Uterus (tissue), 4 donors: ENCODE results near the gene RSRP1. TPM values are rescaled to one million over a fixed set of nuclear protein-coding genes. Genes with fewer than 3 reads are reported as not detected.

Experiments
- DNase-seq, 2 donors: peaks; one replicate each; pipeline ENCODE4 v3.0.0-alpha.2; 2019 to 2020
- H3K27ac ChIP-seq, 2 donors: fragments of 200-600 bp; sonication (generic); 1 replicate in 1 of 2; 2 replicates in 1 of 2; pipeline ENCODE4 v1.5.1; 2016 to 2018
- H3K27me3 ChIP-seq, 2 donors: fragments of 200-600 bp; sonication (generic); one replicate each; pipeline ENCODE4 v1.5.1; 2018 to 2019; ENCODE audit warnings: control low read depth in 1 of 2
- H3K36me3 ChIP-seq, 2 donors: fragments of 200-600 bp; sonication (generic); one replicate each; pipeline ENCODE4 v1.5.1; 2019; ENCODE audit warnings: control low read depth in 1 of 2
- H3K4me1 ChIP-seq, 2 donors: fragments of 200-600 bp; sonication (generic); one replicate each; pipeline ENCODE4 v1.5.1; 2018 to 2019; ENCODE audit warnings: control low read depth in 1 of 2
- H3K4me3 ChIP-seq, 2 donors: fragments of 200-600 bp; sonication (generic); 1 replicate in 1 of 2; 2 replicates in 1 of 2; pipeline ENCODE4 v1.5.1; 2018 to 2019; ENCODE audit warnings: mild to moderate bottlenecking in 1 of 2
- H3K9me3 ChIP-seq, 2 donors: fragments of 200-600 bp; sonication (generic); one replicate each; pipeline ENCODE4 v1.5.1; 2019; ENCODE audit warnings: control low read depth in 1 of 2
- POLR2A ChIP-seq, 2 donors: fragments of 450-650 bp; IDR thresholded peaks; one replicate each; pipeline ENCODE4 v1.6.1; 2016; ENCODE audit warnings: antibody characterized with exemption in 2 of 2, mild to moderate bottlenecking in 1 of 2, moderate library complexity in 1 of 2
- intact Hi-C: fragments of 100-400 bp; cut with DNase I; formaldehyde crosslinking; loops from one replicate; pipeline ENCODE4 v1.15.1; 2023; ENCODE audit warnings: low total_unique reads
- total RNA-seq, 4 donors: library from RNA; depleted of rRNA in 3 of 4; stranded (reverse); fragments of >200 nt in 3 of 4; gene quantifications; one replicate each; pipeline versions ENCODE4 v1.1.0 to v1.2.4, GENCODE V29; 2014 to 2023
- TF ChIP-seq, protein P1 (sequence below), 4 experiments: fragments of 200-600 bp in 2 of 4; fragments of 450-650 bp in 2 of 4; sonication (generic) in 2 of 4; IDR thresholded peaks; one replicate each; pipeline ENCODE4 v1.5.1; 2016 to 2019; ENCODE audit warnings: antibody characterized with exemption in 4 of 4, mild to moderate bottlenecking in 2 of 4, moderate library complexity in 1 of 4
- donor health status: DM: yes; HTN: yes; CAD: no.

The RSRP1 gene
- total RNA-seq, 4 donors from 2014 or later: 103 to 232 (median 141) TPM

DNA sequence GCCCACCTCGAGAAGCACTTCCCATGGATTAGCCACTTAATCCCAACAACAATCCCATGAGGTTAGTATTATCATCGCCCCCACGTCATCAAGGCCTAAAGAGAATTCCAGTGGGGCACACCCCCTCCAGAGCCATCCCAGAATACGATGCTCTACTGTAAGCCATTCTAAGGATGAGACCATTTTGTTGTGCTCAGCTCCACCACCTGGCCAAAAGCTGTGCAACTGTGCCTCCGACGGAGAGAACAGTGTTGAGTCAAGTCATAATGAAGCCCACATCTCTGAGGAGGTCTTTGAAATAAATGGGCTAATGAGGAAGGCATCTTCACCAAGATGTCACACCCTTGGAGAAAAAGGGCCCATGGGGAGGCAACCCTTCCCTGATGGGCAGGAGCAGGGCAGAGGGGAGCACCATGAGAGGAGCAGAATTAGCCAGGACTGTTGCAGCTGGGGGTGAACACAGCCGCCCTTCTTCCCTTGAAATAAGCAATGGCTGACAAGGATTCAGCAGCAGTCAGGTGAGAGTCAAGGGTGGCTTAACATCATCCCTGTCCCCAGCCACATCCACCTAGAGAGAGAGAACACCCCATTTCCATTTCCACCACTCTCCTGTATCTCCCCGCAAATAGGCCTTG is 29.5 kb downstream of the RSRP1 start:
- DNase-seq: no peak

DNA sequence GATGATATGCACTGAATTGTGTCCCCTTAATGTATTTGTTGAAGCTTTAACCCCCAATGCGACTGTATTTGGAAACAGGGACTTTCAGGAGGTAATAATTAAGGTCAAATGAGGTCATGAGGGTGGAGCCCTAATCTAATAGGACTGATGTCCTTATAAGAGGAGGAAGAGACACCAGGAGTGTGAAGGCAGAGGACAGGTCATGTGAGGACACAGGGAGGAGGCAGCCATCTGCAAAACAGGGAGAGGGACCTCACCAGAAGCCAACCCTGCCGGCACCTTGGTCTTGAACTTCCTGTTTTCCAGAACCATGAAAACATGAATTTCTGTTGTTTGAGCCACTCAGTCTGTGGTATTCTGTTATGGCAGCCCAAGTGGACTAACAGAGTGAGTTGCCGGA is 30.2 kb downstream of the RSRP1 start:
- H3K27me3 ChIP-seq: no peaks in the 10 kb centered on the region
- H3K9me3 ChIP-seq: no peaks in the 10 kb centered on the region
- TF ChIP-seq, protein P1, sequence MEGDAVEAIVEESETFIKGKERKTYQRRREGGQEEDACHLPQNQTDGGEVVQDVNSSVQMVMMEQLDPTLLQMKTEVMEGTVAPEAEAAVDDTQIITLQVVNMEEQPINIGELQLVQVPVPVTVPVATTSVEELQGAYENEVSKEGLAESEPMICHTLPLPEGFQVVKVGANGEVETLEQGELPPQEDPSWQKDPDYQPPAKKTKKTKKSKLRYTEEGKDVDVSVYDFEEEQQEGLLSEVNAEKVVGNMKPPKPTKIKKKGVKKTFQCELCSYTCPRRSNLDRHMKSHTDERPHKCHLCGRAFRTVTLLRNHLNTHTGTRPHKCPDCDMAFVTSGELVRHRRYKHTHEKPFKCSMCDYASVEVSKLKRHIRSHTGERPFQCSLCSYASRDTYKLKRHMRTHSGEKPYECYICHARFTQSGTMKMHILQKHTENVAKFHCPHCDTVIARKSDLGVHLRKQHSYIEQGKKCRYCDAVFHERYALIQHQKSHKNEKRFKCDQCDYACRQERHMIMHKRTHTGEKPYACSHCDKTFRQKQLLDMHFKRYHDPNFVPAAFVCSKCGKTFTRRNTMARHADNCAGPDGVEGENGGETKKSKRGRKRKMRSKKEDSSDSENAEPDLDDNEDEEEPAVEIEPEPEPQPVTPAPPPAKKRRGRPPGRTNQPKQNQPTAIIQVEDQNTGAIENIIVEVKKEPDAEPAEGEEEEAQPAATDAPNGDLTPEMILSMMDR (IDR thresholded peaks at IDR 0.05): no peak
- no peak for TF ChIP-seq POLR2A (IDR thresholded peaks at IDR 0.05)
- H3K4me1 ChIP-seq: no peaks in the 10 kb centered on the region
- no peak overlapping the region for H3K4me3 ChIP-seq
- intact Hi-C loops: no loop called here
- no peak overlapping the region for H3K27ac ChIP-seq
- DNase-seq: no peak
- no peaks in the 10 kb centered on the region for H3K36me3 ChIP-seq

More for the DNA sequence above, 29.5 kb downstream of the RSRP1 start:
- no peak overlapping the region for H3K4me3 ChIP-seq
- no peaks in the 10 kb centered on the region for H3K27me3 ChIP-seq
- intact Hi-C loops: no loop called here
- no peaks in the 10 kb centered on the region for H3K9me3 ChIP-seq
- no peaks in the 10 kb centered on the region for H3K4me1 ChIP-seq
- no peaks in the 10 kb centered on the region for H3K36me3 ChIP-seq
- H3K27ac ChIP-seq: no peak overlapping the region
- TF ChIP-seq, protein P1 (IDR thresholded peaks at IDR 0.05): no peak
- TF ChIP-seq POLR2A (IDR thresholded peaks at IDR 0.05): no peak

DNA sequence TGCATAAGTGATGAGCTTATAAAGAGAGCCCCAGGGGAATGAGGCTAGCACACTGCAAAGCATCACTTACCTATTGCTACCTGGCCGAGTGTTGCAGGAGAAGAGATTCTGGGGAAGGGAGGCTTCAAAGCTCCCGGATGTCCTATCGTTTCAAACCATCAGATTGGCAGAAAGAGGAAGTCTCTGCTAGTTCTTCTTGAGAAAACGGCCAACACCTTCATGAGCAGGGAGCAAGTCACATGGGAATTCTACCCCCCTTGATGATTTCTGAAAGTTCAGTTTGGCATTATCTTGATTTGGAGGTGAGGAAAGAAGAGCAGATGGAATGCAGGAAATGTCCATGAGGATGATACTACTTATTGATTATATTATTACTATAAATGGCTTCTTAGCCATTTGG is 31.1 kb downstream of the RSRP1 start:
- intact Hi-C loops: no loop called here
- no peaks in the 10 kb centered on the region for H3K9me3 ChIP-seq
- no peaks in the 10 kb centered on the region for H3K36me3 ChIP-seq
- no peaks in the 10 kb centered on the region for H3K27me3 ChIP-seq
- H3K4me3 ChIP-seq: no peak overlapping the region
- H3K4me1 ChIP-seq: no peaks in the 10 kb centered on the region
- no peak for DNase-seq
- H3K27ac ChIP-seq: no peak overlapping the region
- no peak for TF ChIP-seq POLR2A (IDR thresholded peaks at IDR 0.05)
- TF ChIP-seq, protein P1 (IDR thresholded peaks at IDR 0.05): no peak

GRCh38 chr1:25212725-25213124 is 34.5 kb downstream of the RSRP1 start:
- Histone ChIP-seq H3K4me1 (no peaks in the 10 kb centered on the region), H3K36me3 (no peaks in the 10 kb centered on the region), H3K27me3 (no peaks in the 10 kb centered on the region), H3K9me3 (no peaks in the 10 kb centered on the region), H3K27ac (no peak overlapping the region), H3K4me3 (no peak overlapping the region)
- intact Hi-C loops: no loop called here
- TF ChIP-seq, protein P1 (IDR thresholded peaks at IDR 0.05): no peak
- no peak for TF ChIP-seq POLR2A (IDR thresholded peaks at IDR 0.05)
- DNase-seq: no peak

DNA sequence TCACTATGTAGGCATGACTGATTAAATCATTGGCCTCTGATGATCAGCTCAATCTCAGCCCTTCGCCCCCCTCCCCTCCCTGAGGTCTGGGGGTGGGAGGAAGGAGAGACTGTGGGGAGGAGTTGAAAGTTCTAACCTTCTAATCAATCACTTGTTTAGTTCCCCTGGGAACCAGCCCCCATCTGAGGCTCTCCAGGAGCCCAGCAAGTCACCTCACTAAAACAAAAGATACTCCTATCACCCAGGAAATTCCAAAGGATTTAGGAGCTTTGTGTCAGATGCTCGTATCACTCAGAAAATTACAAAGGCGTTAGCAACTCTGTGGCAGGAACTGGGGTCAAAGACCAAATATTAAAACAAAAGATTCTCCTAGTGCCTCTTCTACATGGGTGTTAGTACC is 36.5 kb downstream of the RSRP1 start:
- H3K36me3 ChIP-seq: no peaks in the 10 kb centered on the region
- DNase-seq: no peak
- TF ChIP-seq, protein P1 (IDR thresholded peaks at IDR 0.05): no peak
- no peak for TF ChIP-seq POLR2A (IDR thresholded peaks at IDR 0.05)
- H3K4me1 ChIP-seq: no peaks in the 10 kb centered on the region
- no peaks in the 10 kb centered on the region for H3K9me3 ChIP-seq
- intact Hi-C loops: no loop called here
- H3K27me3 ChIP-seq: no peaks in the 10 kb centered on the region
- no peak overlapping the region for H3K27ac ChIP-seq
- H3K4me3 ChIP-seq: no peak overlapping the region
